ENCODE results near the gene NOX5. TPM values are rescaled to one million over a fixed set of nuclear protein-coding genes. Genes with fewer than 3 reads are reported as not detected.

NOX5 gene
- total and polyA plus RNA-seq, 10 of the 15 experiments (the other 5 are each of a cell fraction or from before 2014, with no cell fraction given), result not detected

GRCh38 chr15:69080295-69081248, 66.1 kb downstream of the NOX5 start:
- Histone ChIP-seq H3K4me1 (ENCODE audit: control insufficient read depth, insufficient read depth, low read length) (no peaks in the 10 kb centered on the region), H3K9me3 (replicated peaks; ENCODE audit: control insufficient read depth, insufficient read depth, low read length) (no peaks in the 10 kb centered on the region), H3K9ac (ENCODE audit: control insufficient read depth, insufficient read depth, low read length) (no peak overlapping the region), H4K20me1 (ENCODE audit: control insufficient read depth, insufficient read depth) (no peaks in the 10 kb centered on the region), H3K4me2 (ENCODE audit: control insufficient read depth, insufficient read depth) (no peak overlapping the region), H3K36me3 (ENCODE audit: control insufficient read depth in 2 of 2, insufficient read depth in 2 of 2, low read length in 1 of 2) (no peaks in the 10 kb centered on the region), H3K27ac (ENCODE audit: control insufficient read depth, insufficient read depth) (no peak overlapping the region), H3K27me3 (replicated peaks in 1 of 2; ENCODE audit: control insufficient read depth in 2 of 2, insufficient read depth in 2 of 2, low read length in 1 of 2) (no peaks in the 10 kb centered on the region; a peak in 1 of 4 replicates), H3K4me3 (no peak overlapping the region), H2AFZ (ENCODE audit: control insufficient read depth, low read depth, low read length) (no peak overlapping the region), H3K79me2 (ENCODE audit: control insufficient read depth, insufficient read depth, low read length) (no peaks in the 10 kb centered on the region)
- RAD21 ChIA-PET (ENCODE audit: unreplicated experiment), result no interaction called here
- FAIRE-seq (no peak), DNase-seq (ENCODE audit: low read depth, low spot score) (no peak), ATAC-seq (no peak)
- WGBS (ENCODE audit: insufficient coverage, insufficient replicate concordance, low lambda C conversion rate, missing lambda C conversion rate), result 35% methylated on average over 8 of the region's 8 CpGs
- POLR2A ChIA-PET, result no interaction called here
- in situ Hi-C loops (cut with MboI), result no loop called here
- CTCF ChIA-PET, result interaction anchor here (1.5 kb wide), 1 partner anchor 163 kb away, joined by 3 read pairs; no protein-coding TSS in a partner anchor
- SMC1A ChIA-PET (ENCODE audit: uncharacterized antibody, unreplicated experiment), result interaction anchor here (0.6 to 1.2 kb wide), 3 partner anchors 19 to 192 kb away, joined by 3 to 4 read pairs (median 3); no protein-coding TSS in a partner anchor
- intact Hi-C loops (cut with micrococcal nuclease; ENCODE audit: unreplicated experiment), result no loop called here
- no TSS peak for BruUV-seq (replicated peaks)
- TF ChIP-seq PKNOX1 (IDR thresholded peaks at IDR 0.05), result no peak
- no peak for TF ChIP-seq CBX5 (IDR thresholded peaks at IDR 0.05; ENCODE audit: low read depth)
- TF ChIP-seq RAD51 (IDR thresholded peaks at IDR 0.05), result no peak
- no peak for TF ChIP-seq MXI1 (IDR thresholded peaks at IDR 0.05; ENCODE audit: low read depth, low read length)
- TF ChIP-seq EZH2 (IDR thresholded peaks at IDR 0.05; ENCODE audit: borderline replicate concordance, control insufficient read depth, low read depth, low read length), result no peak
- no peak for TF ChIP-seq IRF5 (IDR thresholded peaks at IDR 0.05; ENCODE audit: borderline replicate concordance)
- no peak for TF ChIP-seq STAT3 (IDR thresholded peaks at IDR 0.05; ENCODE audit: low read depth, low read length)
- no peak for TF ChIP-seq GABPA (IDR thresholded peaks at IDR 0.05; ENCODE audit: low read depth)
- TF ChIP-seq HCFC1 (IDR thresholded peaks at IDR 0.05; ENCODE audit: low read length), result no peak
- no peak for TF ChIP-seq FOXM1 (IDR thresholded peaks at IDR 0.05; ENCODE audit: low read depth, low read length)
- TF ChIP-seq MTA3 (IDR thresholded peaks at IDR 0.05; ENCODE audit: borderline replicate concordance, low read length), result no peak
- TF ChIP-seq MEF2A (IDR thresholded peaks at IDR 0.05; ENCODE audit: insufficient read depth, low read depth, low read length), result no peak
- no peak for TF ChIP-seq TCF7 (IDR thresholded peaks at IDR 0.05; ENCODE audit: borderline replicate concordance)
- no peak for TF ChIP-seq POU2F2 (IDR thresholded peaks at IDR 0.05; ENCODE audit: borderline replicate concordance, low read depth, low read length)
- TF ChIP-seq KLF5 (IDR thresholded peaks at IDR 0.05; ENCODE audit: partially characterized antibody), result no peak
- no peak for TF ChIP-seq PAX5 (IDR thresholded peaks at IDR 0.05; ENCODE audit: borderline replicate concordance, low read depth, low read length)
- no peak for TF ChIP-seq USF1 (IDR thresholded peaks at IDR 0.05; ENCODE audit: borderline replicate concordance, extremely low read length, insufficient read depth, low read depth, low read length)
